T47D (cell line): ENCODE data around the gene OR51B5.
"Not testable (repeated sequence)": the region's sequence is repeated elsewhere in the genome, so short reads cannot be mapped to it uniquely, and the experiment has no call there.

ENCODE experiments used
- DNase-seq, 2 experiments: peaks; one replicate each; pipeline versions ENCODE4 v3.0.0 to v3.0.0-alpha.2; 2011 to 2012; ENCODE audit warnings: low read depth in 1 of 2, low spot score in 1 of 2
- JUND ChIP-seq: IDR thresholded peaks from 2 replicates; pipeline ENCODE4 v1.6.1; 2012; ENCODE audit warnings: low read depth
- in situ Hi-C: cut with HindIII; loops from 2 replicates; pipeline ENCODE4 v1.10.0; 2016; ENCODE audit warnings: low sequenced_read_pairs, low pct_unique_long_range_greater_than_20kb

The OR51B5 gene

DNA sequence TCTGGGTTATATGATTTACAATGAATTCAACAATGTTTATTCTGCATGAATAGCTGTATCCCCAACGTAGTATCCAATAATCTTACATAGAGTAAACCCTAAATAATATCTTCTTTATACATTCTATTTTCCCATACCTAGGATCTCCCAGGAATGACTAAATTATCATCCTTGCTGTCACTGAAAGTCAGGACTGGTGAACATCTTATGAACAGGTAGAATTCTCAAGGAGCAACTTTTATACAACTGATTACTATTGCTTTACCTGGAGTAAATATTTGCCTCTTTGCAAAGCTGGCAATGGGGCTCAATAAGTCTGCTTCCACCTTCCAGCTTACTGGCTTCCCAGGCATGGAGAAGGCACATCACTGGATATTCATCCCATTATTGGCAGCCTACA lies 7.9 kb upstream of the OR51B5 start, which contains the start of gene OR51B6:
Gene OR51B6 (plus strand): TSS at position 301 of the 400 bp plus-strand sequence. CDS start 0 bp downstream, at position 301.
- no peak for TF ChIP-seq JUND
- in situ Hi-C loops, result no loop called here
- DNase-seq, result no peak

DNA sequence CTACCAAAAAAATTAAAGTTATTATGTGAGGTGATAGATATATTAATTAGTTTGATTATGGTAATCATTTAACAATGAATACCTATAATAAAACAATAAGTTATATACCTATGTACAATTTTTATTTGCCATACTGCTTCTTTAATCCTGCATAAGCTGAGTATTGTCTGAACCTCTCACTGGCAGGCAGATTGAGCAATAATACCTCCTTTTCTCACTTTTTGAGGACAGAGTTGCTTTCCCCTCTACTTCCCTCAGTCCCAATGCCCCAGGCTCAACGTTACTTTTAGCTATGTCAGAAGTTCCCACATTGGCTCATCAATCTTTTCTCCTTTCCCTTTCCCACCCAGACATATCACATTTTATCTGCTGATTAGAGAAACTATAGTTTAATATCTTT lies 6.2 kb upstream of the OR51B5 start:
- in situ Hi-C loops, result no loop called here
- TF ChIP-seq JUND, result no peak
- no peak for DNase-seq

DNA sequence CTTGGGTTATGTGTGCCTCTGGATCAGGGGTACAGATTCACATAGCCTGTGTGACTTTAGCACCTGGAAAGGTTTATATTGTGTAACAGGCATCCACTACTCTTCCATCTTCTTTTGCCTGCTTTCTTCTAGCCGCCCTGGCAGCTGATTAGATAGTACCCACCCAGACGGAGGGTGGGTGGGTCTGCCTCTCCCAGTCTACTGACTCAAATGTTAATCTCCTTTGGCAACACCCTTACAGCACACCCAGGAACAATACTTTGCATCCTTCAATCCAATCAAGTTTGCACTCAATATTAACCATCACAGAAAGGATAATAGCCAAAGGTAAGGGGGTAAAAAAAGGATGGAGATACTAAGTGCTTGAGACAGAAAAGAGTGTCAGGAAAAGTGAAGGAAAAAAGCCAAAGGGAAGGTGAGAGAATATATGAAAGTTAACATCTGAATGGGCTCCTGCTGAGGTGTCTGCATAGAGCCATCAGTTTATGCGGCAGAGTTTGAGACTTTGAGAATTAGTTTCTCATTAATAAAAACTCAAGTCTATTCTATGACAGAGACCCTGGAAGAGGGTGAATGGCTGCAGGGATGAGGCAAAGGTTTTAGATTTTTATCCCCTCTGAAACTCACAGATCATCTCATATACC lies 5.3 kb upstream of the OR51B5 start:
- no peak for TF ChIP-seq JUND
- DNase-seq, result no peak
- in situ Hi-C loops, result no loop called here

DNA sequence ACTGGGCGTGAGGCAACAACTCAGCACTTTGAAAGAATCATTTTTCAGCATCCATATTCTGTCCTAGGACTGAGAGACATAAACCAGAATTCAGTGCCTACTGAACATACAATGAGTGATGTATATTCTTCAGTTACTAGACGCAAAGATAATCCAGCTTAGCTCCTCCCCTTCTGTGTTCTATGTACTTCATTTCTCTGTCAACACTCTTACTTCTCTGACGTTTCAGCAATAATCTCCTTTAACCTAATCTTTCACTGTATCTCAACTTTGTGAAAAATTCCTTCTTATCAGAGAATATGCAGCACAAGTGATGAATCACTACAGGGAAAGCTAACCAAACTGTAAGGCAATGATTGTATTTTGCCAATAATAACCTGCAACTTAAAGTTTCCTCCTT lies 2.5 kb upstream of the OR51B5 start:
- DNase-seq, result no peak
- in situ Hi-C loops, result no loop called here
- no peak for TF ChIP-seq JUND

DNA sequence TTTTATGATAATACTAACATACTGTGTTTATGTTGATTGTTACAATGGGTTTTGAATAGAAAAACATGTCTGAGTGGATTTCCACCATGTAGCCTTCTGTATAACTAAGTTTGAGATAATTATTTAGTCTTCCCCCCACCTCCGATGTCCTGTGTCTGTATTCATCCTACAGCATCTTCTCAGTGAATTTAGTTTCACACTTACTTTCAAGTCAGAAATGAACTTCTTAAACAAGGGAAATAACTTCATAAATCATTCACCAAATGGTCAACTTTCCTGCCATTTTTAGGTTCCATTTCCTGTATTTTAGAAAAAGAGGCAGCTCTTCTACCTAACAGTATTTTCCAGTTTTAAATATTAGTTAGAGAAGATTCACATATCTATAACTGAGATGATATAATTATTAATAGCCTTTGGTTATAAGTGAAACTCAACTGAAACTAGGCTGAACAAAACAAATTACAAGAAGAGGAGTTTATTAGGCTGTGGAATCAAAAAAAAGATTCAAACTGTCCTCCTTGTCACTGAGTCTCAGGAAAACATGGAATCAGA lies 3.5 kb downstream of the OR51B5 start:
- DNase-seq, result no peak
- TF ChIP-seq JUND, result no peak
- in situ Hi-C loops, result no loop called here

DNA sequence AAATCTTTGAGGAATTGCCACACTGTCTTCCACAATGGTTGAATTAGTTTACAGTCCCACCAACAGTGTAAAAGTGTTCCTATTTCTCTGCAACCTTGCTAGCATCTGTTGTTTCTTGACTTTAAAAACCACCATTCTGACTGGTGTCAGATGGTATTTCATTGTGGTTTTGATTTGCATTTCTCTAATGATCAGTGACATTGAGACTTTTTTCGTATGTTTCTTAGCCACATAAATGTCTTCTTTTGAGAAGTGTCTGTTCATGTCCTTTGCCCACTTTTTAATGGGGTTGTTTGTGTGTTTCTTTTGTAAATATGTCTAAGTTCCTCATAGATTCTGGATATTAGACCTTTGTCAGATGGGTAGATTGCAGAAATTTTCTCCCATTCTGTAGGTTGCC lies 6.1 kb downstream of the OR51B5 start:
- in situ Hi-C loops, DNase-seq: not testable (repeated sequence)

- in situ Hi-C loops, result no loop called here
- TF ChIP-seq JUND, result no peak
- no peak for DNase-seq
Measured at GRCh38 chr11:5336331-5336730, 7.0 kb downstream of the OR51B5 start.

- in situ Hi-C loops, result no loop called here
- no peak for DNase-seq
- TF ChIP-seq JUND, result no peak
Measured at GRCh38 chr11:5335170-5335569, 8.2 kb downstream of the OR51B5 start.

DNA sequence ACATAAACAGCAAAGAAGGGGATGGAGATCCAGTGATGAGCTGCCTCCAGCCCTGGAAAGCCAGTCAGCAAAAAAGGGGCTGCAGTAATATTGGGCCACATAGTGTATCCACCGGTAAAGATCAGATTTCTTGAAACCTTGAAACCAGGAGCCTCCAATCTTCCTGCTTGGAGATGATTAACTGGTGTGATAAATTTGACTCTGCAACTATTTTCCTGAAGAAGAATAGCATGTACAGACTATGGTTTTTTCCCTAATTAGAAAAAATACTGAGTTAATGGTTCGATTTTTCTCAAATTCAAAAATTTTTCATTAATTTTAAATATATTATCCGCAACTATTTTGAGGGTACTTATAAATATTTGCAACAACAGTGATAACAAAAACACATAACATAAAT lies 19.1 kb downstream of the OR51B5 start, which contains the start of gene OR51B2:
Gene OR51B2 (minus strand): TSS at position 101 of the 400 bp plus-strand sequence. CDS start 0 bp downstream, at position 101.
- no peak for TF ChIP-seq JUND
- in situ Hi-C loops, result no loop called here
- no peak for DNase-seq

DNA sequence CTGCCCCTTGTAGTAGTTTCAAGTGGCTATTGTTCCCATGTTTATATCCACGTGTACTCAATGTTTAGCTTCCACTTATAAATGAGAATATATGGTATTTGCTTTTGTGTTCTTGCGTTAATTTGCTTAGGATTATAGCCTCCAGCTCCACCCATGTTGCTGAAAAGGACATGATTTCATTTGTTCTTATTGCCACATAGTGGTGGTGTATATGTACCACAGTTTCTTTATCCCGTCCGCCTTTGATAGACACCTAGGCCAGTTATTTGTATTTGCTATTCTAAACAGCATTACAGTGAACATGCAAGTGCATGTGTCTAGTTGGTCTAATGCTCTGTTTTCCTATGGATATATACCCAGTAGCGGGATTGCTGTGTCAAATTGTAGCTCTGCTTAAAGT lies 26.0 kb downstream of the OR51B5 start:
- no peak for TF ChIP-seq JUND
- in situ Hi-C loops, result no loop called here
- no peak for DNase-seq

DNA sequence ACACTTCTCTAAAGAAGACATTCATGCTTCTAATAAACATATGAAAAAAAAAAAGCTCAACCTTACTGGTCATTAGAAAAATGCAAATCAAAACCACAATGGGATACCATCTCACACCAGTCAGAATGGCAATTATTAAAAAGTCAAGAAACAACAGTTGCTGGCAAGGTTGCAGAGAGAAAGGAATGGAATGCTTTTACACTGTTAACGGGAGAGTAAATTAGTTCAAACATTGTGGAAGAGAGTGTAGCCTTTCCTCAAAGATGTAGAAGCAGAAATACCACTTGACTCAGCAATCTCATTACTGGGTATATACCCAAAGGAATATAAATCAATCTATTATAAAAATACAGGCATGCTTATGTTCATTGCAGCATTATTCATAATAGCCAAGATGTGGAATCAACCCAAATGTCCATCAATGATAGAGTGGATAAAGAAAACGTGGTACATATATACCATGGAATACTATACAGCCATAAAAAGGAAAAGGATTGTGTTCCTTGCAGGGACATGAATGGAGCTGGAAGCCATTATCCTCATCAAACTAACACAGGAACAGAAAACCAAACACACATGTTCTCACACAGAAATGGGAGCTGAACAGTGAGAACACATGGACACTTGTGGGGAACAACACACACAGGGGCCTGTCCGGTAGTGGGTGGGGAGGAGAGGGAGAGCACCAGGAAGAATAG lies 29.8 kb downstream of the OR51B5 start:
- in situ Hi-C loops, DNase-seq: not testable (repeated sequence)

GRCh38 chr11:5310423-5310822 lies 32.9 kb downstream of the OR51B5 start:
- no peak for DNase-seq
- TF ChIP-seq JUND, result no peak
- in situ Hi-C loops, result no loop called here

DNA sequence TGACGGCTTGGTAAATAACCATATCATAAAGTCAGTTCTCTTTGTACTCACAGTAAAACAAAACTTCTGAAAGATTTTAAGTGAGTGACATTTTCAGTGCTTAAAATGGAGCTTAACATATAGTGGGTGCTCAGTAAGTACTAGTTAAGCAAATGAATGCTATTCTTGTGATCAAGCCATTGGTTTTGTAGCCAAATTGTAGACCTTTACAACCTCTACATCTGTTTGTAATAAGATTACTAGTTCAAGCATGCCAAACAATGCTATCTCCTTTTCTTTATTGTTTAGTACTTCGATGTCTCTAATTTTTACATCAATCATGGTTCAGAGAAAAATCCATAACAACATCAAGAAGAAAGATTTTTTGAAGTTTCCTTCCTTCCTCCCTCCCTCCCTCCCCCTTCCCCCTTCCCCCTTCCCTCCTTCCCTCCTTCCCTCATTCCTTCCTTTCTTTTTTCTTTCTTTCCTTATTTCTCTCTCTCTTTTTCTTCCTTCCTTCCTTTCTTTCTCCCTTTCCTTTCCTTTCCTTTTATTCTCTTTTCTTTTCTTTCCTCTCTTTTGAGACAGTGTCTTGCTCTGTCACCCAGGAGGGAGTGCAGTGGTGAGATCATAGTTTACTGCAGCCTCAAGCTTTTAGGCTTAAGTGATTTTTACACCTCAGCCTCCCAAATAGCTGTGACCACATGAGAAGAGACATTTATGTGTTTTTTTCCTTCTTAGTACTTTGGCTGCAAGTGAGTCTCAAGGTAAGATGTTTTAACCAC lies 35.9 kb downstream of the OR51B5 start:
- DNase-seq, result no peak
- no peak for TF ChIP-seq JUND
- in situ Hi-C loops, result no loop called here
